GM18858 (cell line): ENCODE data around the gene CLMN.

Source experiments
- ATAC-seq: cut with Tn5 transposase; IDR thresholded peaks from one replicate; pipeline ENCODE4 v1.9.1; 2021; ENCODE audit not compliant: unreplicated experiment

Gene CLMN

DNA sequence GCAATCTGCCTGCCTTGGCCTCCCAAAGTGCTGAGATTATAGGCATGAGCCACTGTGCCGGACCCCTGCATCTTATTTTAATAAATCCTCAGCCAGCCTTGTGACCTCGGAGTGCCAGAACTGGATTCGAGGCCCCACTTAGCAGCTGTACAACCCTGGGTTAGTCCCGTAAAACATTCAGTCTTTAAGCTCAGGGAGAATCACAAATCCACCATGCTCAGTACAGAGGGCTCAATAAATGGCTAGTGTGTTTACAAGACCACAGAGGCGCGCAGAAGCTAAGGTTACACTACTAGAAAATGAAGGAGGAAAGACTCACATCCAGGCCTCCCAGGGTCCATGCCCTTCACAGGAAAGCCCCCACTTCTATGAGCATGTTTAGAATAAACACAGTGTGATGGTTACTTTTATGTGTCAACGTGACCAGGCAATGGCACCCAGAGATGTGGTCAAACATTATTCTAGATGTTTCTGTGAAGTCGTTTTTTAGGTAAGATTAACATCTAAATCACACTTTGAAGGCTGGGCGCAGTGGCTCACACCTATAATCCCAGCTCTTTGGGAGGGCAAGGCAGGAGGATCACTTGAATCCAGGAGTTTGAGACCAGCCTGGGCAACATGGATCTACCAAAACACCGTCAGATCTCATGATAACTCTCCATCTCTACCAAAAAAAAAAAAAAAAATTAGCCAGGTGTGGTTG is 55.3 kb downstream of the CLMN start:
- no peak for ATAC-seq

- ATAC-seq, result no peak
Observed at GRCh38 chr14:95263527-95264231, 56.0 kb downstream of the CLMN start.

DNA sequence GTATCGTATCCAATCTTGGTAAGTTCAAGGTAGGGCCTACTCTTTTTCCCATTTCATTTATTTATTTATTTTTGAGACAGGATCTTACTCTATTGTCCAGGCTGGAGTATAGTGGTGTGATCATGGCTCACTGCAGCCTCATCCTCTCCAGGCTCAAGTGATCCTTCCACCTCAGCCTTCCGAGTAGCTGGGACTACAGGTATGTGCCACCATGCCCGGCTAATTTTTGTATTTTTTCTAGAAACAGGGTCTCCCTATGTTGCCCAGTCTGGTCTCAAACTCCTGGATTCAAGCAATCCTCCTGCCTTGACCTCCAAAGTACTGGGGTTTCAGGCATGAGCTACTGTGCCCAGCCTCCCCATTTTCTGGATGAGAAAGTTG is 57.2 kb downstream of the CLMN start:
- no peak for ATAC-seq

- no peak for ATAC-seq
Observed at GRCh38 chr14:95261616-95262510, 57.8 kb downstream of the CLMN start.

- peak; percentile 32 for ATAC-seq
Observed at GRCh38 chr14:95260537-95261361, 59.0 kb downstream of the CLMN start.

DNA sequence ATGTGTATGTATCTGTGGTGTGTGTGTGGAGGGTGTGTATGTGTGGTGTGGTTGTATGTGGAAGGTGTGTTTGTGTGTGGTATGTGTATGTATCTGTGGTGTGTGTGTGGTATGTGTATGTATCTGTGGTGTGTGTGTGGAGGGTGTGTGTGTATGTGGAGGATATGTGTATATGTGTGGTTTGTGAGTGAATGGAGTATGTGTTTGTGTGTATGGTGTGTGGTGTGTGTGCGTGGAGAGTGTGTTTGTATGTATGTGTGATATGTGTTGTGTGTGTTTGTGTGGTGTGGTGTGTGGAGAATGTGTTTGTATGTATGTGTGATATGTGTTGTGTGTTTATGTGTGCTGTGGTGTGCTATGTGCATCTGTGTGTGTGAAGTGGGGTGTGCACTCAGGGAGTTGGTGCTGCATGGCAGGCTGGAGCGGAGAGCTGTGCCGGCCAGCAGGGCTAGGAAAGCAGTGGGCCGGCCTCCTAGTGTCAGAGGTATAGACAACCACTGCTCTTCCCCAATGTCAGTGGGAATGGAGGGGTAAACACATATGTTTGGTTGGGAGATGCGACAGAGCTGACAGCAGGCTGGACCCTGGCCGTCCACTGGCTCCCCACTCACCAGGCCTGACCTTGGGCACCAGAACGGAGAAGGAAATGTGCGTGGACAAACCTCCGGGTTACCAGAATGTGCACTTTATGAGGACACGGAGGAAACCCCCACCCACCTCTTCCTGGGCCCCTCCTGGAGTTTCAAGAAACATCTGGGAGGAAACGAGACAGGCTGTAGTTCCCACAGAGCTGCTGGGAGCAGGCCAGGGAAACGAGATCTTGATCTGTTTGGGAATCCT is 60.7 kb downstream of the CLMN start:
- ATAC-seq, result no peak

- no peak for ATAC-seq
Observed at GRCh38 chr14:95258156-95258555, 61.6 kb downstream of the CLMN start.

DNA sequence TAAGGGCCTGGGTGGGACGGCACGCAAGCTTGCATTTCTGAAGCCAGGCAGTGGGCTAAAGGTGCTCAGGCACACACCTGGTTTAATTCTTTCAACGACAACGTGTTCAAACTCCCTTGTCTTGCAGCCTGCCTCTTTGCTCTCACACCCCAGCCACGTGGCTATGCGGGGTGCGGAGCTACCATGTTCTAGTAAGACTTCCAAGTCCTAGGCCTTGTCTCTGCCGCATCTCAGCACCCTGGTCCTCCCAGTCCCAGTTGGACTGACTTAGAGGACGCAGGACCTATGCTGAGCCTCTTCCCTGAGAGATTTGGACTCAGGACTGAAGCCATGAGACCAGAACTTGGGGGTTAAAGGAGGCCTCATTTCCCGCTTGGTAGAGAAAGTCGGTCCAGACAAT is 62.2 kb downstream of the CLMN start:
- ATAC-seq, result no peak

GRCh38 chr14:95256776-95257060 is 63.0 kb downstream of the CLMN start:
- ATAC-seq, result no peak

DNA sequence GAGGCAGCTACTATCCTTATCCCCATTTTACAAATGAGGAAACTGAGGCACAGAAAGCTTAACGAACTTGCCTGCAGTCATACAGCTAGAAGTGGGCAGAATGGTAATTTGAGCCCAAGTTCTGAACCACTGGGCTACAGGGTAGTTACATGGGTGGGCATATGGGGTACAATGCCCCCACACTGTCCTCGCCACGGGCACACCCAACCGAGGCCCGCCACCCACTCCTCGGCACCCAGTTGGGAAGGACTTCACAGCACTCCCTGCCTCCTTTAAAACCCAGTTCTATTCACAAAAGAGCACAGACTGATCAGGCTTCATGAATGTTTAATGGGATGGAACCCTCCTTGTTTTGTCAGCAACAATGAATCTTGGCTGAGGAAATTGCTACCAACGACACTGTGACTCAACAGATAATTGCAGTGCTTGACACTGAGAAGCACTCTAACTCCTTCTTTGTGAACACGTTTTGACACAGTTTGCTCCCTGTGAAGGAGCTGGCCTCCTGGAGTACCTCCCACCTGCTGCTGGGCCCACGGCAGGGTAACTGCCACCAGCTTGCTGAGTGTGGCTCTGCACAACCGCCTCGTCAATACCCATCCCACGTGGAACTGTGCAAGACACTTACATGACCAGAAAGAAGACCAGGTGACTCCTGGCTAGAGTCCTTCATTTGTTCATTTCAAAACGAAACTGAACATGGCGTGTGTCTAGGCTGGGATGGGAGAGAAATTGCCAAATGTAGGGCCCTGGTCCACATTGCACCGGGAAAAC is 63.5 kb downstream of the CLMN start:
- ATAC-seq, result no peak

DNA sequence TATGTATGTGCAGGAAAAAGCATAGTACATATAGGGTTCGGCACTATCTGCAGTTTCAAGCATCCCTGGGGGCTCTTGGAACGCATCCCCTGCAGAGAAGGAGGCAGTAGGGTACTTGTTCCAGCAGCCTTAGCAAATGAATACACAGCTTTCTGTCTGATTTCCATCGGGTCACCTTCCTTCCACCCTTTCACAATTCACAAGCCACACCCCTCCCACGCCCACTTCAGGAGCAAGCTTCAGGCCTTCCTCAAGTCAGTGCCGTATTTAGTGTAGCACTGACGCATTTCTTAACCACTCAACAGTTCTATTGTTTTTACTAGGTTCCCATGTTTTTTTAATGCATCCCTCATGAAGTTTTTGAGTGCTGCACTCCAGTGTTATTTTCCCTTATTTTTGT is 64.2 kb downstream of the CLMN start:
- no peak for ATAC-seq

DNA sequence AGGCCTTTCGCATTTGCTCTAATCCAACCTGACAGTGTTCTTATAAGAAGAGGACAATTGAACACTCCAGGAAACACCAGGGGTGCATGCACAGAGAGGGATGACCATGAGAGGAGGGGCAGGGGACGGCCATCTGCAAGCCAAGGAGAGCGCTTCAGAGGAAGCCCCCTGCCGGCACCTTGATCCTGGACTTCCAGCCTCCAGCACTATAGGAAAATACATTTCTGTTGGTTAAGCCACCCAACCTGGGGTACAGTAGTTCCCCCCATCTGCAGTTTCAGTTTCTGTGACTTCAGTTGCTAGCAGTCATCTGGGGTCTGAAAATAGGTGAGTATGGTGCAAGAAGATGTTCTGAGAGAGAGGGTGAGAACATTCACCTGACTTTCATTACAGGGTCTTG is 64.7 kb downstream of the CLMN start:
- no peak for ATAC-seq

GRCh38 chr14:95254288-95254687 is 65.4 kb downstream of the CLMN start:
- ATAC-seq, result no peak

- ATAC-seq, result no peak
Observed at GRCh38 chr14:95253039-95253630, 66.6 kb downstream of the CLMN start.

GRCh38 chr14:95252219-95252618 is 67.5 kb downstream of the CLMN start:
- no peak for ATAC-seq

DNA sequence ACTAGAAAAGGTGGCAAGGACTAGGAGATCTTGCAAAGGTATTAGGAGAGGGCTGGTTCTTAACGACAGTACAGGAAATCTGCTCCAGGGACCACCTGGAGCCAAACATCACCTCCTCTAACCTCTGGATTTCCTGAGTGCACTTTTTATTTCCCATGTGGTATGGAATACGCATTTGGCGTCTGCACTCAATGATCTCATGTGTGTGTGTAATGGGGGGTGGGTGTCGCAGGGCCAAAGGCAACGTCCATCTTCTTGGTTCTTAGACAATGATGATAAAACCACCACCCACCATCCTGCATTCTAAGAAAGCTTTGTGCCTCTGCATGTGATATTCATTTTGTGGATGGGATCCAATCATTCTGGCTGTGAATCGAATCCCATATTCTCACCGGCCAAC is 68.8 kb downstream of the CLMN start:
- ATAC-seq, result no peak

GRCh38 chr14:95250140-95250769 is 69.5 kb downstream of the CLMN start:
- ATAC-seq, result no peak

GRCh38 chr14:95248432-95248831 is 71.3 kb downstream of the CLMN start:
- no peak for ATAC-seq

DNA sequence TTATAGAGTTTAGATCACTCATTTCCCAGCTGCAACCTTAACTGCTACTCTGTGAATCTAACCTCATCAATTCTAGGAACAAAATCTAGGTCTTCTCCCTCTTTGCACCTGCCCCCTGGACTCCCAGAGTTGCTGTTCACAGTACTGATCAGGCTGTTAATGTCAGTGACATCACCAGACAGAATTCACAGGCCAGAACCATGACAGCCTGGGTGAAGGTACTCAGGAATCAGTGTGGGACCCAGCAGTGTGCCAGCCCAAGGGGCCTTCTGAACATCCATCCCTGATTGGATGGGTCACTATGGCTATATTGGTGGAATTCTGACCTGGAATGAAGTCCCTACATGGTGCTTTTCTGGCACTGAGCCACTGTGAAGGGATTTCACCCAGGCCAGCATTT is 72.8 kb downstream of the CLMN start:
- ATAC-seq, result no peak
